H1 (cell line): ENCODE results near the gene CHST4. TPM values are rescaled to one million over a fixed set of nuclear protein-coding genes. Genes with fewer than 3 reads are reported as not detected.

Experiments used
- CTCF ChIA-PET: fragments of 300-600 bp; sonication (Branson Sonifier 250); formaldehyde crosslinking; loops from one replicate; lab custom pipeline; 2021; ENCODE audit not compliant: partially characterized antibody; lab: Charles Lee
- POLR2A ChIA-PET: fragments of 300-600 bp; sonication (Branson Sonifier 250); formaldehyde crosslinking; loops from one replicate; lab custom pipeline; 2021; ENCODE audit warnings: inconsistent platforms; ENCODE audit not compliant: partially characterized antibody; lab: Charles Lee
- DNase-seq, 2 experiments: peaks; one replicate each; pipeline versions ENCODE4 v3.0.0 to v3.0.0-alpha.2; 2010 to 2022; ENCODE audit warnings: low spot score in 2 of 2, low read depth in 1 of 2, mixed read lengths in 1 of 2
- FAIRE-seq: peaks from 2 replicates; lab custom pipeline; 2011; peaks lifted over from hg19 to GRCh38; lab: Jason Lieb, UNC
- H2AFZ ChIP-seq: 2 replicates; pipeline ENCODE4 v1.8.1; 2012; ENCODE audit warnings: low read length, inconsistent platforms
- H2AK5ac ChIP-seq: 2 replicates; pipeline ENCODE4 v1.6.1; 2013; ENCODE audit warnings: low read depth, low read length
- H2BK120ac ChIP-seq: replicated peaks from 2 replicates; pipeline ENCODE3; 2013; ENCODE audit warnings: low read depth, low read length, inconsistent platforms
- H2BK12ac ChIP-seq: 2 replicates; pipeline ENCODE4 v1.6.1; 2013; ENCODE audit warnings: low read depth, low read length
- H2BK15ac ChIP-seq: 2 replicates; pipeline ENCODE4 v1.6.1; 2013; ENCODE audit warnings: low read length
- H2BK20ac ChIP-seq: 2 replicates; pipeline ENCODE4 v1.6.1; 2013; ENCODE audit warnings: low read length
- H2BK5ac ChIP-seq: 2 replicates; pipeline ENCODE4 v1.6.1; 2013; ENCODE audit warnings: low read depth, low read length
- H3K14ac ChIP-seq: 2 replicates; pipeline ENCODE4 v1.6.1; 2013; ENCODE audit warnings: inconsistent platforms; ENCODE audit not compliant: insufficient read length
- H3K18ac ChIP-seq: 2 replicates; pipeline ENCODE4 v1.6.1; 2013; ENCODE audit warnings: low read length; ENCODE audit errors: extremely low read depth
- H3K23ac ChIP-seq: 2 replicates; pipeline ENCODE4 v1.6.1; 2013; ENCODE audit warnings: inconsistent platforms; ENCODE audit not compliant: insufficient read length
- H3K23me2 ChIP-seq: 2 replicates; pipeline ENCODE4 v1.6.1; 2013; ENCODE audit warnings: low read depth, low read length
- H3K27ac ChIP-seq: 2 replicates; pipeline ENCODE4 v1.6.1; 2011; ENCODE audit warnings: low read depth, low read length, inconsistent platforms
- H3K27me3 ChIP-seq, 4 experiments: replicated peaks in 1 of 4; 1 replicate in 1 of 4; 2 replicates in 3 of 4; pipeline versions ENCODE4 v1.6.1 to v1.8.1; 2011 to 2013; ENCODE audit warnings: low read length in 3 of 4, mild to moderate bottlenecking in 3 of 4, inconsistent platforms in 2 of 4, mixed read lengths in 2 of 4, moderate library complexity in 1 of 4; ENCODE audit not compliant: control insufficient read depth in 3 of 4, insufficient read depth in 3 of 4; ENCODE audit errors: extremely low read depth in 1 of 4
- H3K36me3 ChIP-seq, 4 experiments: 2 replicates each; pipeline versions ENCODE4 v1.6.1 to v1.8.1; 2011 to 2013; ENCODE audit warnings: mild to moderate bottlenecking in 4 of 4, low read length in 3 of 4, moderate library complexity in 2 of 4, control low read depth in 1 of 4, inconsistent platforms in 1 of 4; ENCODE audit not compliant: insufficient read depth in 4 of 4, control insufficient read depth in 2 of 4
- H3K4ac ChIP-seq: replicated peaks from 2 replicates; pipeline ENCODE3; 2013; ENCODE audit warnings: low read length, low read depth, mixed read lengths, inconsistent platforms; ENCODE audit not compliant: insufficient read length
- H3K4me1 ChIP-seq, 4 experiments: replicated peaks in 1 of 4; 1 replicate in 1 of 4; 2 replicates in 3 of 4; pipeline versions ENCODE4 v1.6.1 to v1.8.1; 2011 to 2013; ENCODE audit warnings: low read length in 3 of 4, inconsistent platforms in 2 of 4, mixed read lengths in 1 of 4; ENCODE audit not compliant: insufficient read depth in 4 of 4, control insufficient read depth in 3 of 4
- H3K4me2 ChIP-seq, 2 experiments: 2 replicates each; pipeline versions ENCODE4 v1.6.1 to v1.8.1; 2011 to 2013; ENCODE audit warnings: low read depth in 2 of 2, low read length in 2 of 2, control low read depth in 1 of 2, inconsistent platforms in 1 of 2, mild to moderate bottlenecking in 1 of 2; ENCODE audit not compliant: insufficient read depth in 1 of 2
- H3K4me3 ChIP-seq, 4 experiments: fragments of 200-600, 300-600 bp in 1 of 4; sonication (generic), shearing (Covaris generic), sonication (Bioruptor Twin) in 1 of 4; 2 replicates each; pipeline versions ENCODE4 v1.5.1 to v1.8.1; 2011 to 2016; ENCODE audit warnings: low read length in 4 of 4, low read depth in 3 of 4, control low read depth in 2 of 4, inconsistent platforms in 2 of 4, mild to moderate bottlenecking in 2 of 4, mixed read lengths in 1 of 4, moderate library complexity in 1 of 4; ENCODE audit not compliant: insufficient read depth in 2 of 4; ENCODE audit errors: extremely low read depth in 1 of 4
- H3K56ac ChIP-seq: replicated peaks from 2 replicates; pipeline ENCODE3; 2013; ENCODE audit warnings: low read depth, mild to moderate bottlenecking, mixed read lengths, low read length, inconsistent platforms; ENCODE audit not compliant: insufficient read length
- H3K79me1 ChIP-seq: 2 replicates; pipeline ENCODE4 v1.6.1; 2013; ENCODE audit warnings: low read depth, low read length, control low read depth
- H3K79me2 ChIP-seq, 2 experiments: 2 replicates each; pipeline versions ENCODE4 v1.6.1 to v1.8.1; 2012 to 2013; ENCODE audit warnings: low read length in 2 of 2, mild to moderate bottlenecking in 2 of 2, inconsistent platforms in 1 of 2; ENCODE audit not compliant: insufficient read depth in 2 of 2, control insufficient read depth in 1 of 2
- H3K9ac ChIP-seq, 4 experiments: replicated peaks in 1 of 4; 1 replicate in 1 of 4; 2 replicates in 3 of 4; pipeline versions ENCODE4 v1.6.1 to v1.8.1; 2011 to 2013; ENCODE audit warnings: low read depth in 3 of 4, low read length in 3 of 4, control low read depth in 2 of 4, mild to moderate bottlenecking in 2 of 4, moderate library complexity in 2 of 4, inconsistent platforms in 1 of 4; ENCODE audit errors: extremely low read depth in 1 of 4
- H3K9me3 ChIP-seq, 2 experiments: 2 replicates each; pipeline versions ENCODE4 v1.6.1 to v1.8.1; 2012 to 2013; ENCODE audit warnings: mild to moderate bottlenecking in 2 of 2, moderate library complexity in 2 of 2, control low read depth in 1 of 2, inconsistent platforms in 1 of 2, low read depth in 1 of 2, low read length in 1 of 2, mixed read lengths in 1 of 2; ENCODE audit not compliant: insufficient read depth in 2 of 2
- H4K20me1 ChIP-seq, 2 experiments: replicated peaks in 1 of 2; 2 replicates each; pipeline versions ENCODE3 to v1.8.1; 2011 to 2013; ENCODE audit warnings: inconsistent platforms in 2 of 2, low read length in 2 of 2, mild to moderate bottlenecking in 1 of 2; ENCODE audit not compliant: insufficient read depth in 2 of 2, control insufficient read depth in 1 of 2
- H4K5ac ChIP-seq: 2 replicates; pipeline ENCODE4 v1.6.1; 2013; ENCODE audit warnings: low read length, low read depth, mixed read lengths, inconsistent platforms; ENCODE audit not compliant: insufficient read length
- H4K8ac ChIP-seq: 2 replicates; pipeline ENCODE4 v1.8.0; 2013; ENCODE audit warnings: mild to moderate bottlenecking, moderate library complexity, low read length, inconsistent platforms; ENCODE audit not compliant: insufficient read depth; ENCODE audit errors: extremely low read depth
- H4K91ac ChIP-seq: replicated peaks from 2 replicates; pipeline ENCODE3; 2013; ENCODE audit warnings: low read length, mixed read lengths, inconsistent platforms; ENCODE audit not compliant: insufficient read length
- KDM4A ChIP-seq: IDR thresholded peaks from one replicate; pipeline ENCODE4 v1.7.1; 2012; ENCODE audit warnings: low read depth, mild to moderate bottlenecking, moderate library complexity, low read length, inconsistent platforms; ENCODE audit not compliant: severe bottlenecking
- POLR2AphosphoS5 ChIP-seq: IDR thresholded peaks from 2 replicates; pipeline ENCODE4 v1.6.1; 2011; ENCODE audit warnings: low read depth, low read length
- SRF ChIP-seq: IDR thresholded peaks from 2 replicates; pipeline ENCODE4 v1.6.1; 2011; ENCODE audit warnings: mild to moderate bottlenecking, low read depth, low read length, moderate library complexity
- polyA plus RNA-seq, 7 experiments: library from polyadenylated mRNA; depleted of rRNA in 3 of 7; stranded (reverse) in 5 of 7; unstranded in 2 of 7; fragments of >200 nt in 5 of 7; fragments of 200-250 nt in 2 of 7; gene quantifications; 1 replicate in 5 of 7; 2 replicates in 1 of 7; 4 replicates in 1 of 7; pipeline versions ENCODE4 v1.2.1 to v1.2.3, GENCODE V29; 2011 to 2013; ENCODE audit warnings: missing spikeins in 2 of 7, mixed read lengths in 2 of 7
- total RNA-seq: library from RNA; stranded (reverse); fragmentation: NEBNext Ultra II Directional; extraction: Animal tissue kit (Norgen Biotek cat#: 25700); gene quantifications from 2 replicates; pipeline ENCODE4 v1.2.1, GENCODE V29; 2021

The CHST4 gene
- total and polyA plus RNA-seq, 2 of the 8 experiments (the other 6 are each of a cell fraction or from before 2014, with no cell fraction given), result 12.1 to 14.6 TPM

DNA sequence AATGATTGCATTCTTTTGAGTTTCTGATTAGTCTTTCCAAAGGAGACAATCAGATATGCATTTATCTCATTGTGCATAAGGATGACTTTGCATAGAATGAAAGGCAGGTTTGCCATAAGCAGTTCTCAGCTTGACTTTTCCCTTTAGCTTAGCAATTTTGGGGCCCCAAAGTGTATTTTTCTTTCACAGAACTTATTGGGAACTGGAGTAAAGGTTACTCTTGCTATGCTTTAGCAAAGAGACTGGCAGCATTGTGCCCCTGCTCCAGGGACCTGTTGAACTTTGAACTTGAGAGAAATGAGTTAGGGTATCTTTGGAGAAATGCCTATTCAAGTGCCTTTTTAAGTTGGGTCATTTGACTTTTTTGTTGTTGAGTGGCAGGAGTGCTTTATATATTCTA is 33.6 kb downstream of the CHST4 start:
- Histone ChIP-seq H3K23ac (no peak overlapping the region), H3K9me3 (peaks cover 0 to 6% of the 10 kb centered on the region in 2 experiments; a peak in 1 of 4 replicates), H3K27me3 (no peaks in the 10 kb centered on the region; a peak in 1 of 7 replicates), H4K5ac (no peak overlapping the region), H4K20me1 (no peaks in the 10 kb centered on the region), H3K18ac (no peak overlapping the region), H3K4me1 (peaks cover 0 to 2% (median 0%) of the 10 kb centered on the region in 4 experiments; a peak in 1 of 7 replicates), H3K27ac (no peak overlapping the region), H3K79me2 (no peaks in the 10 kb centered on the region), H4K91ac (no peak overlapping the region), H2BK20ac (no peak overlapping the region), H3K79me1 (no peaks in the 10 kb centered on the region), H2BK5ac (no peak overlapping the region), H3K9ac (no peak overlapping the region), H3K4me2 (no peak overlapping the region), H3K36me3 (no peaks in the 10 kb centered on the region), H2BK12ac (no peak overlapping the region), H3K23me2 (peaks cover 5% of the 10 kb centered on the region; the same call in 1 of the 2 replicates), H2AK5ac (no peak overlapping the region), H4K8ac (no peak overlapping the region), H3K14ac (no peak overlapping the region), H3K4me3 (no peak overlapping the region), H3K4ac (no peak overlapping the region), H2AFZ (no peak overlapping the region), H2BK120ac (no peak overlapping the region), H2BK15ac (no peak overlapping the region), H3K56ac (no peak overlapping the region)
- POLR2A ChIA-PET, result no interaction called here
- CTCF ChIA-PET, result no interaction called here
- DNase-seq (no peak), FAIRE-seq (no peak)
- TF ChIP-seq POLR2AphosphoS5 (no peak), KDM4A (no peak), SRF (no peak)
